ENCODE measurements around the gene DNAJB8.
A peak's percentile ranks its signal among the peaks of the same experiment; 100 is the strongest.

Gene DNAJB8

DNA sequence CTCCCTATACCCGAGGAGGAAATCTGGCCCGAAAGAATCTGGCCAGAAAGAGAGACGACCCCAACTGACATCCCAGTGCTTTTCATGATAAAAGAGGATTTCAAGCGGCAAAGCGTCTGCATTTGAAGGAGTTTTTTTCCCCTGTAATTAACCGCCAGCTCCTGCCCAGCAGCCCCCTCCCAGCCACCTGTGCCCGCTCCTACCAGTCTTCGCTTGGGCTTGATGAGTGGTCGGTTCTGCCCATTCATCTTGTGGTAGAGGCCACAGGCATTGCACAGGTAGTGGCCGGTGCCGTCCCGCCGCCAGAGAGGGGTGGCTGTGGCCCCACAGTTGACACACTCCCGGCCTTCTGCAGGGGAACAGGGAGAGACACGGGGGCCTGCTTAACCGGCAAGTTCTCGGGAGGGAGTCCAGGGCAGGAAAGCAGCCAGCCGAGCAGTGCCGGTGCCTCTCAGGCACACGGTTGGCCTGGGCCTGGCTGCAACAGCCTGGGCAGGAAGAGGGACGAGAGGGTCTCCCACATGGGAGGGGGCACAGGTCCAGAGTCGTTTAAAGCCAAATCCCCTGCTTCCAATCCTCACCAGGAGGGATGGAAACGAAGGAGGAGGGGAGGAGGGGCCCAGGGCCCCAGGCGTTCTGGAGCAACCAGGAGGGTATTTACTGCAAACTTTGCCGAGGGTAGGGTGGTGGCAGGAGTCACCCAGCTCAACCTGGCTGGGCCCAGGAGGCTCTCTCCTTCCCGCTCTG is 17.1 kb upstream of the DNAJB8 start:
- Histone ChIP-seq H3K4me1 (ENCODE audit: insufficient read depth, low read length) (peaks cover 7% of the 10 kb centered on the region), H3K27ac (ENCODE audit: low read length) (no peak overlapping the region), H3K79me2 (ENCODE audit: insufficient read depth, low read length) (no peaks in the 10 kb centered on the region), H2AFZ (ENCODE audit: low read depth, low read length) (no peak overlapping the region), H3K36me3 (ENCODE audit: insufficient read depth, low read length) (no peaks in the 10 kb centered on the region), H3K4me3 (ENCODE audit: low read depth in 1 of 2, low read length in 2 of 2) (no peak overlapping the region), H4K20me1 (ENCODE audit: insufficient read depth, low read length) (peaks cover 11% of the 10 kb centered on the region), H3K9ac (ENCODE audit: low read depth, low read length) (no peak overlapping the region), H3K4me2 (ENCODE audit: insufficient read depth, low read length) (no peak overlapping the region), H3K9me3 (ENCODE audit: insufficient read depth, low read length, severe bottlenecking) (no peaks in the 10 kb centered on the region), H3K27me3 (ENCODE audit: insufficient read depth, low read length, poor library complexity) (peaks cover 64% of the 10 kb centered on the region)
- DNase-seq (no peak), ATAC-seq (ENCODE audit: insufficient read depth, low read depth) (no peak)
- TF ChIP-seq CTCF (IDR thresholded peaks at IDR 0.05; ENCODE audit: borderline replicate concordance, extremely low read depth, low read length, poor library complexity, severe bottlenecking) (no peak), EZH2 (IDR thresholded peaks at IDR 0.05; ENCODE audit: borderline replicate concordance, low read depth, low read length, severe bottlenecking) (peak; percentile 73)

DNA sequence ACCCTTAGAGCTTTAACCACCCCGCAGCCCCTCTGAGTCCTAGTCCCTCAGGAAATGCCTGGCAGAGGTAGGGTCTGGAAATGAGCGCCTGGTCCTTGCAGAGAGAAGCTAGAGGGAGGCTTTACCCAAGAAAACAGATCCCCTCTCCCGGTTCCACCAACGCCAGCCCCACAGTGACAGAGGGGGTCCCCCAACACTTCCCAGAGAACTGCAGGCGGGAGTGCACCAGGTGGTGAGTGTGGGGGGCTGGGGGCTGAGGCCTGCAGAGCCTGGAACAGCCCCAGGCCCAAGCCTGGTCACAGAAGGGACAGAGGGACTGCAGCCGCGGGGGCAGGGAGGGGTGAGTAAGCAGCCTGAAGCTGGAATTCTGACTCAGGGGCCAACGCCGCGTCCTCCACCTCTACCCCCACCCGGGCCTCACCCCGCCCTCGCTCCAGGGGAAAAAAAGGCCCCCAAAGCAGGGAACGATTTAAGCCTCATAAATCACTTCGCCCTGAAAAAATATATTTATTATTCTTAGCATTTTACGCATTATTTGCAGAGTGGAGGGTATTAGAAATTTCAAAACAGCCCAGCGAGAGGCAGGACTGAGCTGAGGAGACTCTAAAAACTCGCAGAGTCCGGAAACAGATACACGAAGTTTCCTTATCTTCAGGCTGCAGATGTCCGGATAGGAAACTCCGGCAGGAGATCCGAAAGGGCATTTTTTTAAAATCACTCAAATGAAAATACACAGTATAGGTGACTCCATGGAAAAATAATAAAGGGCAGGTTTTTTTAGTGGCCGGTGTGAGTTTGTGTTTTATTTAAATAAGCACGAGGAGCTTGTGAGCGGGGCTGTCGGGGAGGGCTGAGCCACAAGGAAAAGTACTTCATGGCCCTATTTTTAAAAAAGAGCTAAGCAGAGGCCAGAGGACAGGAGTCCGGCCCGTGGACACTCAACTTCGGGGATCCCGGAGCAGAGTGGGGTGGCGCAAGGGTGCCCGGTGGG is 16.3 kb upstream of the DNAJB8 start:
- no peak overlapping the region for H3K4me3 ChIP-seq (ENCODE audit: low read depth in 1 of 2, low read length in 2 of 2)
- no peak overlapping the region for H3K4me2 ChIP-seq (ENCODE audit: insufficient read depth, low read length)
- DNase-seq (no peak), ATAC-seq (ENCODE audit: insufficient read depth, low read depth) (no peak)
- H3K9ac ChIP-seq (ENCODE audit: low read depth, low read length): no peak overlapping the region
- H3K79me2 ChIP-seq (ENCODE audit: insufficient read depth, low read length): no peaks in the 10 kb centered on the region
- H3K27me3 ChIP-seq (ENCODE audit: insufficient read depth, low read length, poor library complexity): peaks cover 62% of the 10 kb centered on the region
- no peak overlapping the region for H3K27ac ChIP-seq (ENCODE audit: low read length)
- H3K36me3 ChIP-seq (ENCODE audit: insufficient read depth, low read length): no peaks in the 10 kb centered on the region
- TF ChIP-seq EZH2 (IDR thresholded peaks at IDR 0.05; ENCODE audit: borderline replicate concordance, low read depth, low read length, severe bottlenecking) (peak; percentile 40), CTCF (IDR thresholded peaks at IDR 0.05; ENCODE audit: borderline replicate concordance, extremely low read depth, low read length, poor library complexity, severe bottlenecking) (no peak)
- H3K4me1 ChIP-seq (ENCODE audit: insufficient read depth, low read length): peaks cover 7% of the 10 kb centered on the region
- no peak overlapping the region for H2AFZ ChIP-seq (ENCODE audit: low read depth, low read length)
- no peaks in the 10 kb centered on the region for H3K9me3 ChIP-seq (ENCODE audit: insufficient read depth, low read length, severe bottlenecking)
- peaks cover 11% of the 10 kb centered on the region for H4K20me1 ChIP-seq (ENCODE audit: insufficient read depth, low read length)

DNA sequence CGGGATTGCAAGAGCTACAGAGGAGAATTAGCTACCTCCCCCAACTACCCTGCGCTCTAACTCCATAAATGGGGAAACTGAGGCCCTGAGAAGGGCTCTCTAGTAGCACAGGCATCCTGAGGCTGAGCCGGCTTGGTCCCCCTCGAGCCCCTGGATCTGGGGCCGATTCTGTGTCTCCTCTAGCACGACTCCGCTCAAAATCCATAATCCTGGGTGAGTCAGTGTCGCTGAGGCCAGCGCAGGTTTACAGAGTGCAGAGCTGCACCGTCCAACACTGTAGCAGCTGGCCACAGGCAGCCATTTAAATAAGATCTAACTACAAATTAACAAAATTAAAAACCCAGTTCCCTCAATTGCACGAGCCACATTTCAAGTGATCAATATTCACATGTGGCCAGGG is 15.5 kb upstream of the DNAJB8 start:
- H3K27ac ChIP-seq (ENCODE audit: low read length): no peak overlapping the region
- H3K9me3 ChIP-seq (ENCODE audit: insufficient read depth, low read length, severe bottlenecking): no peaks in the 10 kb centered on the region
- ATAC-seq (ENCODE audit: insufficient read depth, low read depth) (no peak), DNase-seq (no peak)
- H3K36me3 ChIP-seq (ENCODE audit: insufficient read depth, low read length): no peaks in the 10 kb centered on the region
- H3K4me3 ChIP-seq (ENCODE audit: low read depth in 1 of 2, low read length in 2 of 2): no peak overlapping the region
- peaks cover 54% of the 10 kb centered on the region for H3K27me3 ChIP-seq (ENCODE audit: insufficient read depth, low read length, poor library complexity)
- no peaks in the 10 kb centered on the region for H3K79me2 ChIP-seq (ENCODE audit: insufficient read depth, low read length)
- TF ChIP-seq EZH2 (IDR thresholded peaks at IDR 0.05; ENCODE audit: borderline replicate concordance, low read depth, low read length, severe bottlenecking) (no peak), CTCF (IDR thresholded peaks at IDR 0.05; ENCODE audit: borderline replicate concordance, extremely low read depth, low read length, poor library complexity, severe bottlenecking) (no peak)
- H3K9ac ChIP-seq (ENCODE audit: low read depth, low read length): no peak overlapping the region
- H2AFZ ChIP-seq (ENCODE audit: low read depth, low read length): no peak overlapping the region
- peaks cover 5% of the 10 kb centered on the region for H3K4me1 ChIP-seq (ENCODE audit: insufficient read depth, low read length)
- no peak overlapping the region for H3K4me2 ChIP-seq (ENCODE audit: insufficient read depth, low read length)
- peaks cover 11% of the 10 kb centered on the region for H4K20me1 ChIP-seq (ENCODE audit: insufficient read depth, low read length)

Measured in DND-41 (cell line).